ENCODE data around the gene FZD1.

The FZD1 gene

DNA sequence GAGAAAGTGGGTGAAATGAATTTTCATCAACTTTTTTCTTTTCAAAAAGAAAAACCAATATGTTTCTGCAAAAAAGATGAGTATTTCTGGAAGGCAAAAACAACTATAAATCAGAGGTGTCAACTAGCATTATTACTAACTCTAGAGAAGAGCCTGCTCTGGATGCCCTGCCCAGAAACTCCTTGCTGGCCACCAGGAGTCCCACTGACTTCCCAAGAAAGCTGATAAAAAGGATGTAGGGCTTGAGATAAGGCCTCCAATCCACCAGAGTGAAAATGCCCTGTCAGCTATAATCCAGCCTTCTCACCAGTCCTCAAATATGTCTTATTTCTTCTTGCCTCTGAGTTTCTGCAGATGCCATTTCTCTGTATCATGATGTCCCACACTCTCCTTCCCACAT is 16.7 kb upstream of the FZD1 start:
- H3K27ac ChIP-seq = no peak overlapping the region
- TF ChIP-seq, protein P1, sequence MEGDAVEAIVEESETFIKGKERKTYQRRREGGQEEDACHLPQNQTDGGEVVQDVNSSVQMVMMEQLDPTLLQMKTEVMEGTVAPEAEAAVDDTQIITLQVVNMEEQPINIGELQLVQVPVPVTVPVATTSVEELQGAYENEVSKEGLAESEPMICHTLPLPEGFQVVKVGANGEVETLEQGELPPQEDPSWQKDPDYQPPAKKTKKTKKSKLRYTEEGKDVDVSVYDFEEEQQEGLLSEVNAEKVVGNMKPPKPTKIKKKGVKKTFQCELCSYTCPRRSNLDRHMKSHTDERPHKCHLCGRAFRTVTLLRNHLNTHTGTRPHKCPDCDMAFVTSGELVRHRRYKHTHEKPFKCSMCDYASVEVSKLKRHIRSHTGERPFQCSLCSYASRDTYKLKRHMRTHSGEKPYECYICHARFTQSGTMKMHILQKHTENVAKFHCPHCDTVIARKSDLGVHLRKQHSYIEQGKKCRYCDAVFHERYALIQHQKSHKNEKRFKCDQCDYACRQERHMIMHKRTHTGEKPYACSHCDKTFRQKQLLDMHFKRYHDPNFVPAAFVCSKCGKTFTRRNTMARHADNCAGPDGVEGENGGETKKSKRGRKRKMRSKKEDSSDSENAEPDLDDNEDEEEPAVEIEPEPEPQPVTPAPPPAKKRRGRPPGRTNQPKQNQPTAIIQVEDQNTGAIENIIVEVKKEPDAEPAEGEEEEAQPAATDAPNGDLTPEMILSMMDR (IDR thresholded peaks at IDR 0.05) = no peak

DNA sequence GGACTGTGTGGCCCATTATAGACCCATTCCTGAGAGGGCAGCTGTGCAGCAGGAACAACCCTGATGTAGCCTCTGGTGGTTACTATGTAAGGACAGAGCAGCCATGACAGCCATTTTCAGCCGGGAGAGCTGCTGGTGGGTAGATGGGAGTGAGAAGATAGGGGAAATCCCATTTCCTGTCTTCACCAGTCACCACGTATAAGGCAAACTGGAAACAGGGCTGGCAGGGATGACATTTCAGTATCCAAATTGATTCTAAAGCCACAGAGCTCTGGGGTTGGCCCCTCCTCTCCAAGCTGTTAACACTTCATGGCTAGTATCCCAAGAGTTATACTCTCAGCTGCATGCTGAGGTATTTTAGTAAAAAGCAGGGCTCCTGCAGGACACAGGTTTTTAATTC is 15.2 kb upstream of the FZD1 start:
- TF ChIP-seq, protein P1 (IDR thresholded peaks at IDR 0.05) = no peak
- TF ChIP-seq ZFX (IDR thresholded peaks at IDR 0.05; ENCODE audit: borderline replicate concordance) = no peak
- H3K27ac ChIP-seq = no peak overlapping the region

DNA sequence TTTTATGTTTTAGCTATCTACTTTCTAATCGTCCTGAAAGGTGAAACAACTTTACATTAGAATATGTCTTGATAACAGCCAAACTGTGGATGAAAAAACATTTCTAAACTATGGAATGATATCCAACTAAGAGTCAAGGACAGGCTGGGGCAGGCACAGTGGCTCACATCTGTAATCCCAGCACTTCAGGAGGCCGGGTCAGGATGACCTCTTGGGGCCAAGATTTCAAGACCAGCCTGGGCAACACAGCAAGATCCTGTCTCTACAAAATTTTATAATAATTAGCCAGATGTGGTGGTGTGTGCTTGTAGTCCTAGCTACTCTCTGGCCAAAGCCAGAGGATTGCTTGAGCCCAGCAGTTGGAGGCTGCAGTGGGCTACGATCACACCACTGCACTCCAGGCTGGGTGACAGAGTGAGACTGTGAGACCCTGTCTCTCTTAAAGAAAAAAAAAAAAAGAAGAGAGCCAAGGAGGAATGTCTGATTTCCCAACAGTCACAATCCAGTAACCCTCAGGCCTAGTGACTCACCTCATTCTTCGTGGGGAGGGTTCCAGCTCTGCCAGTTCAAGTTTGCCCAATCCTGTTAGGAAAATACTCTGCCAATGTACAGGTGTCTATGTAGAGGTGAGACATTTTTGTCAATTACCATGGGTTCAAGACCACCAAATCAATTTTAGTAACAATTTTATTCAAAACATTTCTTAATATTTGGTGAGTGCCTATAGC is 14.6 kb upstream of the FZD1 start:
- no peak for TF ChIP-seq ZFX (IDR thresholded peaks at IDR 0.05; ENCODE audit: borderline replicate concordance)
- TF ChIP-seq, protein P1 (IDR thresholded peaks at IDR 0.05) = no peak
- H3K27ac ChIP-seq = no peak overlapping the region

DNA sequence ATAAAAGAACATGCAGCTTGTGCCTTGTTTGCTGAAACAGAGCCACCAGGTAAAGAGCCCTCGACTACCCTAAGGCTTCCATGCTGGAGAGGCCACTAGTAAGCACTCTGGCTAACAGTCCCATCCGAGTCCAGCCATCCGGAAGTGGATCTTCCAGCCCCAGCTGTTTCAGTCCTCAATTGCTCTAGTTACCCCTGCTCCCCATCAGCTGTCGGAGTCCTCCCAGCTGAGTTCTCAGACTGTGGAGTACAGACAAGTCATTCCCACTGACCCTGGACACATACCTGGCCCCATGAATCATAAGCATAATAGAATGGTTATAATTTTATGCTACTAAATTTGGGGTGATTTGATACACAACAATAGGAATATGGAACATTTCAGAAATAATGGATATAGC is 13.5 kb upstream of the FZD1 start:
- H3K27ac ChIP-seq = no peak overlapping the region
- no peak for TF ChIP-seq ZFX (IDR thresholded peaks at IDR 0.05; ENCODE audit: borderline replicate concordance)
- TF ChIP-seq, protein P1 (IDR thresholded peaks at IDR 0.05) = no peak

DNA sequence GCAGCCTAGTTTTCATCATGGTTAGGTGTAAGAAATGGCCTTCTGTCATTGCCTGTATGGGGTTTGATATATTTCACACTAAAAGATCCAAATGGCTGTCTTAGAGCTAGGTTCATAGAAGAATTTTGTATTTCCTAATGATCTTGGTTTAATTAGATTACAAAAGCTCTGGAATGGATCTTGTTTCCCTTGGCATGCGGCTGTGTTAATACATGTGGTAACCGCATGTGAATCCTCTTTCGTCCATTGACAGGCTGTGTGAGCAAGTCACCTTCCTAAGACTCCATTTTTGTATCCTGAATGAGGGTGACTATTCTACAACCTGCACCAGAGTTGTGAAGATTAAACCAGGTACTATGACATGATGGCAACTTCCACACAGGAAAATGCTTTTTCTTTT is 12.4 kb upstream of the FZD1 start:
- H3K27ac ChIP-seq = no peak overlapping the region
- TF ChIP-seq, protein P1 (IDR thresholded peaks at IDR 0.05) = no peak
- TF ChIP-seq ZFX (IDR thresholded peaks at IDR 0.05; ENCODE audit: borderline replicate concordance) = no peak

DNA sequence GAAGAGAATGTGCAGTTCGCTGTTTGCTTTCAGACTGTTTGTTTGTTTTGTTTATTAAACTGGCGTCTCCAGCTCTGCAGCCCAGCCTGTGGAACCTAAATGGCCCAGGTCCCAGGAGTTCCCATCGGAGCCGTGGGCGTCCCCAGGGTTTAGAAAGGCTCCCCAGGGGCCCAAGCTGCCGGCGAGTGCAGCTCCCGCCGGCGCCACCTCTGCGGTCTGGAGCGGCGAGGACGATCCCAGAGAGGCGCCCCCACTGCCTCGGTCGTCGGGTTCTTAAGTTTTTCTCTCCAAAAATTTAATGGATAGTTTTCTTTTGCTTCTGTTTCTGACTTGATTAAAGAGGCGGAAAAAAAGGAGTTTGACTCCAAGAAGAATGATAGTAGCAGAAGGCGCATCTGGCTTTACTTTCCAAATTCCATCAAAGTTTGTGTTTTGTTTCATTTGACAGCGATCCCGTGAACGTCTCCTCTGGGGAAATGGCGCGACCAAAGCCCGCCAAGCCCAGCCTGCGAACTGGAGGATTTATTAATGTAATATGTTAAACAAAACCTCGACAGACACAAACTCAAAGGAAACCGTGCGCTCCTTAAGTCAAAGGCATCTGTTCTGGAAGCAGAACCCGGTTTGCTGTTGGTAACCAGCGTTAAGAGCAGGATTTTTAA is 718 bp upstream of the FZD1 start:
- peak overlapping the region; percentile 95 for H3K27ac ChIP-seq
- TF ChIP-seq ZFX (IDR thresholded peaks at IDR 0.05; ENCODE audit: borderline replicate concordance) = no peak
- TF ChIP-seq, protein P1 (IDR thresholded peaks at IDR 0.05) = no peak; the same call in 1 of the 2 replicates
